PC-3 (cell line): ENCODE measurements around the gene BMPR1A. TPM values are rescaled to one million over a fixed set of nuclear protein-coding genes. Genes with fewer than 3 reads are reported as not detected.

Source experiments
- ATAC-seq: fragments of 200-7000 bp; cut with Tn5 transposase; 2 replicates; pipeline ENCODE4 v1.9.1; 2020; ENCODE audit warnings: mild to moderate bottlenecking, moderate library complexity
- BruUV-seq: library from RNA; stranded (reverse); fragments of 400-500 nt; replicated peaks from 2 replicates; lab custom pipeline; 2021; lab: Mats Ljungman, UMichigan
- CTCF ChIA-PET: fragments of 300-600 bp; sonication (Branson Sonifier 250); formaldehyde crosslinking; loops from one replicate; lab custom pipeline; 2022; ENCODE audit warnings: antibody characterized with exemption; lab: Charles Lee
- POLR2A ChIA-PET: fragments of 300-600 bp; sonication (Branson Sonifier 250); formaldehyde crosslinking; loops from one replicate; lab custom pipeline; 2022; ENCODE audit warnings: antibody characterized with exemption; ENCODE audit not compliant: unreplicated experiment; lab: Charles Lee
- DNase-seq: peaks from one replicate; pipeline ENCODE4 v3.0.0-alpha.2; 2015
- H2AFZ ChIP-seq: fragments of 300-600 bp; sonication (generic); 2 replicates; pipeline ENCODE4 v1.6.0; 2016; ENCODE audit warnings: antibody characterized with exemption, low read length
- H3F3A ChIP-seq: fragments of 300-600 bp; sonication (generic); one replicate; pipeline ENCODE4 v1.6.0; 2017; ENCODE audit warnings: antibody characterized with exemption, low read length, control low read depth, mild to moderate bottlenecking; ENCODE audit not compliant: unreplicated experiment
- H3K27ac ChIP-seq: fragments of 300-600 bp; sonication (generic); 2 replicates; pipeline ENCODE4 v1.5.1; 2016; ENCODE audit warnings: mild to moderate bottlenecking, low read length
- H3K27me3 ChIP-seq: fragments of 300-600 bp; sonication (generic); 2 replicates; pipeline ENCODE4 v1.6.1; 2016; ENCODE audit warnings: low read length, mixed read lengths
- H3K36me3 ChIP-seq: fragments of 300-600 bp; sonication (generic); 2 replicates; pipeline ENCODE4 v1.6.1; 2016; ENCODE audit warnings: low read depth, mixed run types, low read length, mixed read lengths
- H3K4me1 ChIP-seq: fragments of 300-600 bp; sonication (generic); 2 replicates; pipeline ENCODE4 v1.5.1; 2016; ENCODE audit warnings: low read length; ENCODE audit not compliant: insufficient read depth
- H3K4me2 ChIP-seq: fragments of 300-600 bp; sonication (generic); 2 replicates; pipeline ENCODE4 v1.6.0; 2016; ENCODE audit warnings: low read length
- H3K4me3 ChIP-seq: fragments of 300-600 bp; sonication (generic); 2 replicates; pipeline ENCODE4 v1.5.1; 2016; ENCODE audit warnings: mild to moderate bottlenecking, low read length, mixed read lengths
- H3K79me2 ChIP-seq: fragments of 300-600 bp; sonication (generic); 2 replicates; pipeline ENCODE4 v1.6.1; 2017; ENCODE audit warnings: low read length, mixed read lengths
- H3K9ac ChIP-seq: fragments of 300-600 bp; sonication (generic); 2 replicates; pipeline ENCODE4 v1.6.0; 2016; ENCODE audit warnings: mild to moderate bottlenecking, low read length
- H3K9me2 ChIP-seq: fragments of 300-600 bp; sonication (generic); replicated peaks from 2 replicates; pipeline ENCODE4 v1.6.1; 2016; ENCODE audit warnings: mixed run types, low read length, mixed read lengths
- H3K9me3 ChIP-seq: fragments of 300-600 bp; sonication (generic); 2 replicates; pipeline ENCODE4 v1.6.1; 2016; ENCODE audit warnings: low read length, mixed read lengths
- H4K20me1 ChIP-seq: fragments of 300-600 bp; sonication (generic); 2 replicates; pipeline ENCODE4 v1.6.1; 2016; ENCODE audit warnings: low read length, mixed read lengths
- EZH2 ChIP-seq: fragments of 300-600 bp; sonication (generic); IDR thresholded peaks from one replicate; pipeline ENCODE4 v1.6.1; 2017; ENCODE audit warnings: antibody characterized with exemption, mild to moderate bottlenecking, low read length; ENCODE audit not compliant: unreplicated experiment
- EZH2phosphoT487 ChIP-seq: fragments of 300-600 bp; sonication (generic); IDR thresholded peaks from 2 replicates; pipeline ENCODE4 v1.6.1; 2018; ENCODE audit warnings: mild to moderate bottlenecking, antibody characterized with exemption, low read length, borderline replicate concordance
- intact Hi-C: fragments of 100-400 bp; cut with micrococcal nuclease; formaldehyde crosslinking; loops from 2 replicates; pipeline ENCODE4 v1.9.0; 2023
- total RNA-seq: library from RNA; depleted of rRNA; stranded (reverse); fragments of >200 nt; gene quantifications from 2 replicates; pipeline ENCODE4 v1.2.3, GENCODE V29; 2014; rRNA removed
- TF ChIP-seq, protein P1 (sequence below): fragments of 300-600 bp; sonication (generic); conservative IDR thresholded peaks from 2 replicates; pipeline ENCODE4 v1.5.1; 2017; ENCODE audit warnings: antibody characterized with exemption, low read depth, mild to moderate bottlenecking, low read length

Gene BMPR1A
- total RNA-seq, 1 experiment from 2014 or later: 14.5 TPM

DNA sequence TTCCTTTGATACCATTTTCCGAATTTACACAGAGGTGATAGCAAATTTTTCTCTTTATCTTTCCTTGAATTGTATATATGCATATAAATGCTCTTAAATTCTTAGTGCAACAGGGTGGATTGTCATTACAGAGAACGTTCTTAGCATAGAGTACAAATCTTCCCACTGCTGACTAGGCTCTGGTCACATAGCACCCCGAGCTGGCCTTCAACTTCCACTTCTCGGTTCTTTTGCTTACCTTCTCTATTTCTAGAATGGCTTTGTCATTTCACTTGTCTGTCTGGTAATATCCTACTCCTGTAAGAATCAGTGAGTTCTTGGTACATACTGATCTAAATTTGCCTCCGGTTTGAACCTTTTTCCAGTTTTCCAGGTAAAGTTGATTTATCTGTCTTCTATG is 225.3 kb downstream of the BMPR1A start:
- Histone ChIP-seq H3K27ac (no peak overlapping the region), H2AFZ (no peak overlapping the region), H4K20me1 (no peaks in the 10 kb centered on the region), H3K9ac (no peak overlapping the region), H3K4me1 (peaks cover 10% of the 10 kb centered on the region), H3K79me2 (no peaks in the 10 kb centered on the region), H3K9me2 (no peaks in the 10 kb centered on the region), H3K27me3 (no peaks in the 10 kb centered on the region), H3F3A (no peaks in the 10 kb centered on the region), H3K36me3 (no peaks in the 10 kb centered on the region), H3K4me2 (no peak overlapping the region), H3K4me3 (no peak overlapping the region), H3K9me3 (no peaks in the 10 kb centered on the region)
- POLR2A ChIA-PET: no interaction called here
- no peak for ATAC-seq
- TF ChIP-seq EZH2phosphoT487 (no peak), EZH2 (no peak)
- TF ChIP-seq, protein P1, sequence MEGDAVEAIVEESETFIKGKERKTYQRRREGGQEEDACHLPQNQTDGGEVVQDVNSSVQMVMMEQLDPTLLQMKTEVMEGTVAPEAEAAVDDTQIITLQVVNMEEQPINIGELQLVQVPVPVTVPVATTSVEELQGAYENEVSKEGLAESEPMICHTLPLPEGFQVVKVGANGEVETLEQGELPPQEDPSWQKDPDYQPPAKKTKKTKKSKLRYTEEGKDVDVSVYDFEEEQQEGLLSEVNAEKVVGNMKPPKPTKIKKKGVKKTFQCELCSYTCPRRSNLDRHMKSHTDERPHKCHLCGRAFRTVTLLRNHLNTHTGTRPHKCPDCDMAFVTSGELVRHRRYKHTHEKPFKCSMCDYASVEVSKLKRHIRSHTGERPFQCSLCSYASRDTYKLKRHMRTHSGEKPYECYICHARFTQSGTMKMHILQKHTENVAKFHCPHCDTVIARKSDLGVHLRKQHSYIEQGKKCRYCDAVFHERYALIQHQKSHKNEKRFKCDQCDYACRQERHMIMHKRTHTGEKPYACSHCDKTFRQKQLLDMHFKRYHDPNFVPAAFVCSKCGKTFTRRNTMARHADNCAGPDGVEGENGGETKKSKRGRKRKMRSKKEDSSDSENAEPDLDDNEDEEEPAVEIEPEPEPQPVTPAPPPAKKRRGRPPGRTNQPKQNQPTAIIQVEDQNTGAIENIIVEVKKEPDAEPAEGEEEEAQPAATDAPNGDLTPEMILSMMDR: no peak
- intact Hi-C loops: no loop called here
- CTCF ChIA-PET: no interaction called here
- no TSS peak for BruUV-seq
- DNase-seq: no peak

Other genes with a start within 250 kb of the BMPR1A start
- 24.5 and 26.0 TPM in 2 replicates for gene WAPL, start 234.8 kb upstream of the BMPR1A start, total RNA-seq
- not detected in 2 replicates for gene OPN4, start 102.1 kb upstream of the BMPR1A start, total RNA-seq
- 0.04 and 0.52 TPM in 2 replicates for gene LDB3, start 88.1 kb upstream of the BMPR1A start, total RNA-seq
- gene MMRN2, start 201.0 kb downstream of the BMPR1A start, total RNA-seq: 1.9 and 6.7 TPM in 2 replicates
- 0.86 and 2.7 TPM in 2 replicates for gene SNCG, start 202.0 kb downstream of the BMPR1A start, total RNA-seq
- 252 and 259 TPM in 2 replicates for gene ADIRF, start 211.9 kb downstream of the BMPR1A start, total RNA-seq